GM15510 (cell line): ENCODE data around the gene IQGAP2.

ENCODE experiments used
- POLR2A ChIP-seq: IDR thresholded peaks from 3 replicates; pipeline ENCODE4 v1.6.1; 2011; ENCODE audit warnings: borderline replicate concordance; ENCODE audit not compliant: insufficient read length; ENCODE audit errors: extremely low read depth

Gene IQGAP2

DNA sequence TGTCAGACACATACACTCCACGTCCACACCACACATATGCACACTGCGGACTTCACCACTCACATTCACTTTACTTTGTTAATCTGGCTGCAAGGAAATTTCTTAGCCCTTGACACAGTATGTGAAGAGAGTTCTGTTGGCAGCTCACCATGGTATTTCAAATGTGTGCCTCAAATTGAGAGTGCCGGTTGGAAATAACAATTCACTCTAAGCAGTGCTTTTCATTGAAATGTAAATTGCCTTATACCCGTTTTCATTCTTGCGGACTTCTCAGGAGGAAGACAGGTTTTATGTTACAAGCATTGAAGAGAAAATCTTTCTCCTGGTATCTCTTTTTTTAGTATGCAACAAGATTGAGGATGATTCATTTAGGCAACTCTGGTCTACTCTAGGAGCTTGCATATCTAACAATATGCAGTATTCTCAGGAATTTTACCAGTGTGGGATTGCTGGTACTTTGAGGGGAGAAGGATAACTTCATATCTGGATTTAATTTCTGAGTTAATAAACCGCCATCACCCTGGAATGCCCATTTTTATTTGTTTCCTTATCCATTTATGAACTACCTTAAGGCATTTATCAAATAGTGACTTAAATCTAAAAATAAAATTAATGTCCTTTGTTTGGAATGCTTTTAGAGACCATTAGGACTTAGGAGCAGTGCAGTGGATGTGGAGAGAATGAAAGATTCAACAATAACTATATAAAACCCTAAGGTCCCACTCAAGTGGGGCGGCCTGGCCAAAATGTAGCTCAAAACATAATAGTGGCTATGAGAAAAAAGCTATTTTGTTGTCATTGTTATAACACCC, 87.0 kb downstream of the IQGAP2 start:
- TF ChIP-seq POLR2A: no peak

DNA sequence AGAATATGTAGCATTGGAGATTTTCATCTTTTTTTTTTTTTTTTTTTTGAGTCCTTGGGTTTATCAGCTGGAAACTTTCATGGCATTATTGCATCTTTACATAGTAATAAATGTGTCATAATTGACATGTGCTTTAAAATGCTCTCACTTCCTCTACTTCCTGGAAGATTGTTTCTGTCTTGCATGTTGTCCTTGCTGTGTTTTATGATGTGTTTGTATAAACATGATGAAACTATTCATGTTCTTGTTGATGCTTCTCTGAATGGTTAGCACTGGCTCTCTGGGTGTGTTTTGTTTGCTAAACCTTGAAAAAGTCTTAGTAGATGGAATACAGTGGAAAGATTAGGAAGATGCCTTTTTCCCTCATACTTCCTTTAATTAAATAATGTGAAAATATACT, 87.9 kb downstream of the IQGAP2 start:
- no peak for TF ChIP-seq POLR2A

DNA sequence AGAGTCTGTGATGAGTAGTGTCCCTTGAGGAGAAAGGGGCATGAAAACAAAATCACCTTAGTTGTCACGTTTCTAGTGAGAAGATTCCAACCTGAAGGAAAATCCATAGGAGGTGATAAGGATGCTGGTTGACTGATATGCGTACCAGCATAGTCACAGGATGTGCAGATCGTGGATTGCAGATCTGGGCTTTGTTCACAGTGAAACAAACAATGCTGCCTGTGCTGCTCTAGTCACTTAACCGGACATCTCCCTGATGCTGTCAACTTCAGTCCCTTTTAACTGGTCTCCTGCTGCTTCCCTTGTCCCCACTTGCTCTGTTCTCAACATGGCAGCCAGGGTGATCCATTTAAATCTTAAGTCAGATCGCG, 89.7 kb downstream of the IQGAP2 start:
- no peak for TF ChIP-seq POLR2A

DNA sequence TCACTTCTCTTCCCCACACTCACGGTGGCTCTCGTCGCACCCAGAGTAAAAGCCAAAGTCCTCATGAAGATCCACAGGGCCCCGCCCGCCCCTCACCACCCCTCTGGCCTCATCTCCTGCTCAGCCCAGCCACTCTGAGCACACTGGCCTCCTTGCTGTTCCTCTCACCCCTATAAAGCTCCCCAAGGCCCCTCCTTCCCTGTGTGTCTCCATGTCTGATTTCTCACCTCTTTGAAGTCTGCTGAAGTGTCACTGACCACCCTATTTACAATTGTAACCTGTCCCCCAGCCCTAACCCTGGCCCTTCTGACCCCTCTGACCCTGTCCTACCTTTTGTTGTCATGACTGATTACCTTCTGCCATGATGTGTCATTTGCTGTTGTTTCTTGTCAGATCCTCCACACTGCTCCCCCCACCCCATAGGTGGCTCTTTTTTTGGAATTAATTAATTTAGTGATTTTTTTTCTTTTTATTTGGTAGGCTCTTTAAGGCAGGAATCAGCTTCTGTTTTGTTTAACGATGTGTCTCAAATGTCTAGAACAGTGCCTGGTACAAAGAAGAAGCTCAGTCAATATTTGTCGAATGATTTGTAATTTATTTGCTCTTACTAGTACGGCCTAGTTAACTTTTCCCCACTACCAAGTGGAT, 90.2 kb downstream of the IQGAP2 start:
- no peak for TF ChIP-seq POLR2A

DNA sequence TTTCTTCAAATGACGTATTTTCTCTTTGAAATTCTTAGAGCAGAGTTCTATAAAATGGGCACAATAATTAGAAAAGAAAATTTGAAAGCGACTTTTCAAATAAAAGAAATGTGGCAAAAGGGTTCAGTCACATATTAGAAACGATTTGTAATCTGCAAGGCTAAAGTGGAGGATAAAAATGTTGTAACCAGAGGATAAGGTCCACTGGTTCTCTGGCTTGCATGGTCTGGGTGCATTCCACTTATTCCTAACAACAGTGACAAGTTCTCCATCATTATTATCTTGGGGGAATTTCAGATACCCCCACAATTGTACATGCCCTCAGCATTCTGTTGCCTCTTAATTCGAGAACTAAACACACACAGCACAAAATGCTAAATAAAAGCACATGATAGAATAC, 91.1 kb downstream of the IQGAP2 start:
- no peak for TF ChIP-seq POLR2A

DNA sequence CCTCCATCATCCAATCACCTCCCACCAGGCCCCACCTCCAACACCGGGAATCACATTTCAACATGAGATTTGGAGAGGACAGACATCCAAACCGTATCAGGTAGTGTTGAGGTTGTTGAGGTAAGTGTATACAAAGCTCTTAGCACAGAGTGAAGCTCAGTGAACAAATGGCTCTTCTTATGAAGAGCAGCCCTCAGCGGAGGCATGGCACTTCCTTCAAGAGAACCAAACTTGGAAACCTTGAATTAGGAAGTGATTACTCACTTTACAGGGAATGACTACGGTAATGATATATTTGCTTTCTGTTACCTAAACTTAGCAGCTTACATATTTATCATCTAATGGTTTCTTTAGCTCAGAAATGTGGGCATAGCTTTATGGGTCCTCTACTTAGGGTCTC, 92.8 kb downstream of the IQGAP2 start:
- no peak for TF ChIP-seq POLR2A

DNA sequence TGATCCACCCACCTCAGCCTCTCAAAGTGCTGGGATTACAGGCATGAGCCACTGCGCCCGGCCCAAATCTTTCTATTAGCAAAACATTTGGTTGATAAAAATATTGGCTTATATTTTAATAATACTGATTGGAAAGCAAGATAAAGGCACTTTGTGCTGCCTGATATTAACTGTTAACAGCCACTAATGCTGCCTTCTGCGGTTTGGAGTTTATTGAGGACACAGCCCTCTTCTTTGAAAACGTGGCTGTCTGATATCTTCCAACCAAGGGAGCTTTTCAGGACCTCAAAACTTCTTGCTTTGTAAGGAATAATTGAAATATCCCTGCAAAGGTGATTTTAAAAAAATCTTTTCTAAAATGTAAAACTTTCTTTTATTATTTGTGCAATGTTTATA, 94.0 kb downstream of the IQGAP2 start:
- TF ChIP-seq POLR2A: no peak

DNA sequence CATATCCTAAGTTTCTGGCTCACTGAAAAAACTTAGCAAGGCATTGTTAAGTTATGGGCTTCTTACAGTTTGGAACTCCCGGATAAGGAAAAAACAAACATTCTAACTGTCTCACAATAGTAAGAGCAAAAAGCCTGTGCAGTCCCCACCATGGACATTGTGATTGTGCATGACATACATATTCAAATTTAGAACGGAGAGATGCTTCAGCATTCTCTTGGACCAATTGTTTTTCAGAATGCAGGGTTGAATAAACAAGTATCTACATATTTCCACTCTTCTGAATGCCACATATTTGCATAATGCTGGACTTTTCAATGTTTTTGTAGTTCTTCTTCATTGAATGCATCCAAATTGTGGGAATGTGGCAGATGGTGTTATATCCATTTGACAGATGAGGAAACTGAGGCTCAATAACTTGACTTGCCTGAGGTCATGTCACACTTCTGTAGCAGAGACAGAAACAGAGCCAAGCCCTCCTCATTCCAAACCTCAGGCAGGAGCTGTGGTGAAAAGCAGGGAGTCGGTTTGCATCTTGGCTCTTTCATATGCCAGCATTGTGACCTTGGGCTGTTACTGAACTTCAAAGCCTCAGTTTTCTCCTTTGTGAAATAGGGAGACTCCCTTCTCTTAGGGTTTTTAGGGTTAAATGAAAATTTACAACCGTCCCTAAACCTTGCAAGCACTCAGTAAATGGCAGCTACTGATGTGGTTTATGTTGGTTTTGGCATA, 95.1 kb downstream of the IQGAP2 start:
- TF ChIP-seq POLR2A: no peak

DNA sequence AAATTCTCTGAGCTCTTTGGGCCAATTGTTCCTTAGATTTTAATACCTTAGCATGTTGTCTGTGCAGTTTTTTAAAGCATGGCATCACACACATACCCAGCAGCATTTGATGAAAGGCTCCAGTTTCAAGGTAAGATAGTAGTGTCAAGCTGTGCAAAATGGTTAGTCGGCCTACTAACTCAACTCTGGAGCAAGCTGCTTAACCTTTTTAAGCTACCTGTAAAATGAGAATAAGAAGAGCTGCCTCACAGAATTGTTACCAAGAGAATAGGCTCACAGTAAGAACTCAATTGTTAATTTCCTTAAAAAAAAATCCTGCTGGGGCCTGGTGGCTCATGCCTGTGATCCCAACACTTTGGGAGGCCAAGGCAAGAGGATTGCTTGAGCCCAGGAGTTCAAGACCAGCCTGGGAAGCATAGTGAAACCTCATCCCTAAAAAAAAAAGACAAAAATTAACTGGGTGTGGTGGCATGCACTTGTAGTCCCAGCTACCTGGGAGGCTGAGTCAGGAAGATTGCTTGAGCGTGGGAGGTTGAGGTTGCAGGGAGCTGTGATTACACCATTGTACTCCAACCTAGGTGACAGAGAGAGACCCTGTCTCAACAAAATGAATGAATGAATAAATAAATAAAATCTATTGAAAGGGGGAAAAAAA, 96.5 kb downstream of the IQGAP2 start:
- no peak for TF ChIP-seq POLR2A

DNA sequence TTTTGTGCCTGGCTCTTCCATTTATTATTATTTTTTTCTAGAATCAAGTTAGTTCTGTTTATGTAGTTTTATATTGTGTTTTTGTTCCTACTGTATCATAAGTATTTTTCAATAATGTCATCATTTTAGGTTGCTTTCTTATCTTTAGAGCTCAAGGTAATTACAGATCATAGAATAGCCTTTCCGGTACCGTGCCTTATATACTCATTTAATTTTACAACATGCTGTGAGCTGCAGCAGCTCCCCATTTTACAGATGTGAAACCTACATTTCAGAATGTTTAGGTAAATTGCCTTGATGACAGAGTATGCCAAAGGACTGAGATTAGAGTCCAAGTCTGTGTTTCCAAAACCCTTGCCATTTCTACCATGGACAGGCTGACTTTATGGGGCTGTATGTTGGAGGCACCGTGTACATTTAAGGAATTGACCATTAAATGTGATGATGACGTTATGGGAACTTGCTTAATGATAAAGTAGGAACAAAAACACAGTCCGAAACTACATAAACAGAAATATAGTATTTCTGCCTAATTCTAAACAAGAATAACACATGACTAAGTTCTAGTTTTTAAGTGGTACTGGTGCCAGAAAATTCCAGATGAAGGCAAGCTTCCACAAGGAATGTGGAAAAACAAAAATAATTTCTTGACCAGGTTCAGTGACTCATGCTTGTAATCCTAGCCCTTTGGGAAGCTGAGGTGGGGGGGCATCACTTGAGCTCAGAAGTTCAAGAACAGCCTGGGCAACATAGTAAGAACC, 97.7 kb downstream of the IQGAP2 start:
- no peak for TF ChIP-seq POLR2A

DNA sequence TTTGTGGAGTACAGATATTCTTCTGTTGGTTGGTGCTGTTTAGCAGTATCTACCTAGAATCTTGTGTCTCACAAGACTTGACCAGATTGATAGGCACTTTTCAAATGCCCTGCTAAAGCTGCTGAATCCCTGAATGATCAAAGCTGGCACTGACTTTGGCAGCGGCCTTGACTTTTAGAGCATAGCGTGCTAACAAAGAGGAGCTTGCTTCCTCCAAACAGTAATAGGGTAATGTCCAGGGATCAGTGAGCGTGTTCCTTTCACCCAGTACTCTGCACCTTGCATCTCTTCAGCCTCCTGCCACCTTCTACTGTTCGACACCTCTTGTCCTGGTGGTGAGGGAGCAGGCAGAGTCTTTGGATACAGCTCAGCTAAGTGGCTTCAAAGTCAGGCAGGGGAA, 100.8 kb downstream of the IQGAP2 start:
- TF ChIP-seq POLR2A: no peak

DNA sequence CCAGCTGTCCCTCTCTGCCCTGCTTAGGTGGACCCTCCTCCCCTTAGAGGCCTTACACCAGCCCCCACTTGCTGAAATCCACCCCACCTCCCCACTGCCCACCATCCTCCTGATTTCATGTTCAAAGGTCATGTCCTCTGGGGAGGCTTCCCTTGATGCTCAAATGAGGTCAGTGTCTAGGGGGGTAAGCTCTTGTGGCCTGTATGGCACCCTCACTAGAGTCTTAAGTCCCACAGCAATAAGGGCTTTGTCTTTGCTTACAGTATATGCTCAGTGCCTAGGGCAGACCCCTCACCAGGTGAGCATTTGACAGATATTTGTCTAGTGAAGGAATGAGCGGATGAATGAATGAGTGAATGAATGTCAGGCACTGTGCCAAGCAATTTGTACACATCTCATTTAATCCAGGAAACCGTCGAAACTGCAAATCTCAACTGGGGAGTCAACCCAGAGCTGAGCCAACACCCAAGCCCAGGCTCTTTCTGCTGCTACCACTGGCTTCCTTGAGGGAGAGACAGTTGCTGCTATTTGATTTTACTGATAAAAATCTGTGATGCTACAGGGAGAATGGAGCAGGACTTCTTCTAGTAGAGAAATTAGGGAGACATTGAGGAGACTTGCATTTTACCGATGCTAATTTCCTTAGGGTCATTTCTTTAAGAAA, 101.9 kb downstream of the IQGAP2 start:
- TF ChIP-seq POLR2A: no peak

DNA sequence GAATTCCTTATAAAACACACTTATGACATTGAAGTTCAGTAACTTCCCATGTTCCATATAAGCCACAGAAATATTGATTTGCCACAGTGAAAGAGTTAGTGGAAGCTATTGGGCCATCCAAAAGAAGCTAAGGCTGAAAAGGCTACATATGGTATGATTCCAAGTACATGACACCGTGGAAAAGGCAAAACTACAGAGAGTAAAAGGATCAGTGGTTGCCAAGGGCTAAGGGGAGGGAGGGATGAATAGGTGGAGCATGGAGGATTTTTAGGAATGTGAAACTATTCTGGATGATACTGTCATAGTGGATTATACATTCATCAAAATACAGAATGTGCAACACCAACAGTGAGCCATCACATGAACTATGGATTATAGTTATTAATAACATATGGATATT, 110.4 kb downstream of the IQGAP2 start:
- no peak for TF ChIP-seq POLR2A

DNA sequence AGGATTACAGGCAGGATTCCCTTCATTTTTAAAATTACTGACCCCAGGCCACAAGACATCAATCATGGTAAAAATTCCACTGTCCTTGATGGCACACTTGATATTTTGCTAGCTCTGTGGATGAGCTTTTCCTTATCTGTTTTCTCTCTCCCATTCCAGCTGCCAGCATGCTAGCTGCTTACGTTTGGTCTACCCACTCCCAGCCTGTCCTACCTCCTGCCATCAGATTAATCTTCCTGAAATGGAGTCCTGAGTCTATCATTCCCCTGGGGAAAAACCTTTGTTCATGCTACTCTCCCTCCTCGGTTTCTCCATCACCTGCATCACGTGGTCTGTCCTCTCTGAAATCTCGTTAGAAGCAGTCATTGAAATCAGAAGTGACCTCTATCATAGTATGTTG, 111.2 kb downstream of the IQGAP2 start:
- no peak for TF ChIP-seq POLR2A
